Measurements from ENCODE around the gene FBXL16.

The FBXL16 gene

GRCh38 chr16:660132-660458, 45.5 kb downstream of the FBXL16 start:
- no peak for DNase-seq

DNA sequence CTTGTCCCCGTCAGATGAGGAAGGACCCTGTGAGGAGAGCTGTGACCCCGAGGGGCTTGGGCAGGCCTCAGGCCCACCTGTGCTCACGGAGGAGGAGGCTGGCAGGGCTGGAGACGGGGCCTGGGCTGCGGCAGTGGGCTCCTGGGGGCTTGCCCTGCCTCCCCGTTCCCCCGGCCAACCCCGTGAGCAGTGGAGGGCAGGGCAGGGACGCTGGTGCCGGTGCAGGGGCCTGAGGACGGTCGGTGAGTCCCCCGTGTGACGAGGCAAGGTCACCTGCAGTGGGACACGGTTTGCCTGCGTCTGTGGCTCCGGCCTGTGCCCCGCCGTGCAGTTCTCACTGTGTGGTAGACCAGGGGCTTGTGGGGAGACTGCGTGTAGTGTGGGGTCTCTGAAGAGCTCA, 46.0 kb downstream of the FBXL16 start:
- no peak for DNase-seq

- DNase-seq, result no peak
Measured at GRCh38 chr16:658679-659571, 46.7 kb downstream of the FBXL16 start.

DNA sequence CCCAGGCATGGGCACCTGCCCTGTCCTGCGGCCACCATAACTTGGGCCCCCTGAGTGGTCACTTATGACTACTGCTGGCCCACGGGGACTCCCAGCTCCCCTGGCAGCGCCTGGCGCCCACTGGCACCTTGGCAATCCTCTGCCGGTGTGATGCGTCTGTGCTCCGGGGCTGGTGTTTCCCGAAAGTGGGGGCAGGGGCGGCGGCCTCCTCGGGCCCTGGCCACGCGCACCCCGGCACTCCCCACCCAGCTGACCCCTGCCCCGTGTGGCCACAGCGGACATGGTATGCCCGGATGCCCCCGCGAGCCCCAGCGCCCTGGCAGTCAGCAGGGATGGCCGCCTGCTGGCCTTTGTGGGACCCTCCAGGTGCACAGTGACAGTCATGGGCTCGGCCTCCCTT, 48.1 kb downstream of the FBXL16 start:
- DNase-seq, result no peak

- no peak for DNase-seq
Measured at GRCh38 chr16:654034-654433, 51.6 kb downstream of the FBXL16 start.

GRCh38 chr16:652454-653305, 52.9 kb downstream of the FBXL16 start:
- DNase-seq, result no peak

- no peak for DNase-seq
Measured at GRCh38 chr16:651844-652243, 53.8 kb downstream of the FBXL16 start.

DNA sequence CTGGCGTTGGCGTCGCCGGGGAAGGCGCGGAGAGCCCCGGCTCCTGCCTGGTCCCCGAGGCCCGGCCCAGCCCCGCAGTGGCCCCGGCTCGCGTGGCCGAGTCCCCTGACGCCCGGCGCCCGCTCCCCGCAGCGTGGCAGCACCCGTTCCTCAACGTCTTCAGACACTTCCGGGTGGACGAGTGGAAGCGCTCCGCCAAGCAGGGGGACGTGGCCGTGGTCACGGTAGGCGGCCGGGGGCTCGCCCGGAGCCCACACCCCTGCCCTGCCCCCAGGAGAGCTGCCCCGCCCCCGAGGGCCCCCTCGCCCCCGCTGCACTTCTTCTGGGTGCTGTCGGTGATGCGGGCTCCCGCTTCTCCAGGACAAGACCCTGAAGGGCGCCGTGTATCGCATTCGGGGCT, 56.0 kb downstream of the FBXL16 start:
- no peak for DNase-seq

DNA sequence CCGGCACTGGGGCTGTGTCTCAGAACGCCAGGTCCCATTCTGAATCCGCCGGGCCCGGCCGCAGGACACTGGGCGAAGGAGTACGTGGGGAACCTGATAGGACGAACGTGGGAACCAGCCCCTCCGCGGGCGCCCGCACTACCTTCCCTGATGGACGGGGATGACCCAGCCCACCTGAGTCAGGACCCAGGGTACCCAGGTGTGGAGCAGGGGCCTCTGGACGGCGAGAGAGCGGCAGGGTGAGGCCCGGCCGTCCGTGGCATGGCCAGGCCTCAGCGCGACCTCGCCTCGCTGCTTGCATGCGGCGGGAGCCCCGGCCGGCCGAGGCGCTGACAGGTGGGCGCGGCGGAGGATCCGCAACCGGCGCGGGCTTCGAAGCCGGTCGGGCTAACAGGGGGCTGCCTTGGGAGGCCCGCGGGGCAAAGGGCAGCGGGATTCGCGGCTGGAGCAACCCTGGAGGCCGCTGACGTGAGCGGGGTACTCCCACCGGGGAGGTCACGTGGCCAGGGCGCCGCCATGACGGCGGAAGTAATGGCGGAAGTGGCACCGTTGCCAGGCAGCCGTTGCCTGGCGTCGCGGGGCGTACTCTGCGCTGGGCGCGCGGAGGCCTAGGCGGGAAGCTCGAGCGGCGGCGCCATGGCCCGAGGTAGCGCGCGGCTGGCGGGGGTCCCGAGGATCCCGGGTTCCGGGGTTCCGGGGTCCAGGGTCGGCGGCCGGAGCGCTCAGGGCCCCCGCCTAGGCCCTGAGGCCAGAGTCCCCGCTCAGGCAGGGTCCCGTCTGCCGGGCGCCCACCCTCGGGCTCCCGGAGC, 56.6 kb downstream of the FBXL16 start, which contains the start of gene WDR90:
TSS of gene WDR90 (plus strand) at position 585 of the 809 bp plus-strand sequence. CDS start at position 637, 52 bp downstream.
- DNase-seq, result peak; percentile 80 to 91

DNA sequence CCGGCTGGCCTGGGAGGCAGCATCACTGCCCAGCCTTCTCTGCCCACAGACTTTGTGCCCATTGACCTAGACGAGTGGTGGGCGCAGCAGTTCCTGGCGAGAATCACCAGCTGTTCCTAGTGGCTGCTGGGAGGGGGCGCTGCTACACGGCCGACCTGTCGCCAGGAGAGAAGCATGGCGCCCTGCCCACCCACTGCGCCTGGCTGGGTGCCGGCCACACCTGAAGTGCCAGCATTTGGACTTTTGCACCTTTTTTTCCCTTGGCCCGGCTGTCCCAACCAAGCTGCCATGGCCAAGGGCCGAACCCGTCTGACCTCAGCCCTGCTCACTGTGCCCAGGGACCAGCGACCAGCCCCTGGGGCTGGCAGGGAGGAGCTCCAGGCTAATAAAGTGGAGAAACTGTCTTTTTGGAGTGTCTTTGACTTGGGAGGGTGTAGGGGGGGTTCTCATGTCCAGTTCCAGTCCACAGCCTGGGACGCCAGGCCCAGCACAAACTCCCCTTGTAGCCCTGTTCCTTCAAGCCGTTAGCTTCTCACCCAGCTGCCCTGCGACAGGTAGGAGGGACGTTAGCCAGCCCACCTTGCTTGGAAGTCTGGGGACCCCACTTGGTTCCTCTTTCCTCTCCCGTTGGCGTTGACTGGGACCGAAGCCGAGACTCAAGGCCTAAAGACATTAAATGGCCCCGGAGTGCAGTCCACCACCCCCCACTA, 57.4 kb downstream of the FBXL16 start:
- DNase-seq, result peak in 1 of 2 donors; percentile 12

DNA sequence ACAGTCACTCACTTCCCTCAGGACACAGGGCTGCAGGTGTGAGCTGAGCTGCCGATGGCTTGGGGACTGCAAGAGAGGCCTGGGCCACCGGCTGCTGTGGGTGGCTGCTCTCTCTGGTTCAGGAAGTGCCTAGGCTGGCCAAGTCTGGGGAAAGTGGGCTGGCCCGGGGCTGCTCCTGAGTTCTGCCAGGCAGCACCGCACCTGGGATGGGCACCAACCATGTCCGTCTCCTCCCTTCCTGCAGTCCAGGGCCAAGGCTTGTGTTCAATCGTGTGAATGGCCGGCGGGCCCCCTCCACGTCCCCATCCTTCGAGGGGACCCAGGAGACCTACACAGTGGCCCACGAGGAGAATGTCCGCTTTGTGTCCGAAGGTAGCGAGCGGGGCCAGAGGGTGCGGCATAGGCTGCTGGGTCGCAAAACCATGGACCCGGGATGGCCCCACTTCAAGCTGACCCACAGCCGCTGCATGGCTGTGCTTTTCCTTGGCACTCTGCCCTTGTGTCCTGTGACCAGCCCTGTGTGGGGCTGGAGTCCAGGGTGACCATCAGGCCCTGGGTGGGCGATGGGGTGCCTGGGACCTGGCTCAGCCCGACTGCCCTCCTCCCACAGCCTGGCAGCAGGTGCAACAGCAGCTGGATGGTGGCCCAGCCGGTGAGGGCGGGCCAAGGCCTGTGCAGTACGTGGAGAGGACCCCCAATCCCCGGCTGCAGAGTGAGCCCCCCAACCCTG, 58.3 kb downstream of the FBXL16 start:
- DNase-seq, result peak in 1 of 2 donors; percentile 14

GRCh38 chr16:646679-647172, 58.9 kb downstream of the FBXL16 start:
- DNase-seq, result no peak

DNA sequence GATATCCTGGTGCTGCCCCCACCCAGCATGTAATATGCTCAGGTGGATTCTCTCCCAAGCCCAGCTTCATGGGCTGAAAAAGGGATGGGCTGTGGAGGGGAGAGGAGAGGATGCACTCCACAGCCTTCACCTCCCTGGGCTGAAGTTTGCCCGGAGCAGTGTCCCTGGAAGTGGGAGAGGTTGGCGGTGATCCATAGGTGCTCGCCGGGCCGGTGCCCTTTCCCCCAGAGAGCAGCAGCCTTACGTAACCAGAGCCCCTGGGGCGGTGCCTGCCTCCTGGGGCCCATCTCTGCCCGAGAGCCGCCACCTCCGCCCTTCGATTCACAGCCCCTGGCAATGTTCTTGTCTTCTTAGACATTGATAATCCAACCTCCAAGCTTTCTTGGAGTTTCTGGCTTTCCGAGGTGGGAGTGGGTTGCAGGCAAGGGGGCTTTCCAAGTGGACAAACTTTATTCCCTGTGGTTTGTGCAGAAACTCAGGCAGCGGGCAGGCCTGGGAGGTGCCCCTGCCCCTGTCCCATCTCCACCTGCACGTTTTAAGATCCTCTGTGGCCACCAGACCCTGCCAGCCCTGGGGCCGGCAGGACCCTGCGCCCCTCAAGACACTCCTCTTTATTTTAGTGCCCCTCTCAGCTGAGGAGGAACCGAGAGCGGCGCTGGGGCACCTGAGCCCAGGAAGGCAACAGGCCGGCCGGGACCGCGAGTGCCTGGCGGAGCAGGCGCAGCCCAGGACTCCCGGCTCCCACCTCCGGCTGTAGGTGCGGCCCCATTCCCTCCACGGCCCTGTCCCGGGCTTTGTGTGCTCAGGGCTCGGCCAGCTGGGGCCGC, 59.5 kb downstream of the FBXL16 start:
- DNase-seq, result no peak

DNA sequence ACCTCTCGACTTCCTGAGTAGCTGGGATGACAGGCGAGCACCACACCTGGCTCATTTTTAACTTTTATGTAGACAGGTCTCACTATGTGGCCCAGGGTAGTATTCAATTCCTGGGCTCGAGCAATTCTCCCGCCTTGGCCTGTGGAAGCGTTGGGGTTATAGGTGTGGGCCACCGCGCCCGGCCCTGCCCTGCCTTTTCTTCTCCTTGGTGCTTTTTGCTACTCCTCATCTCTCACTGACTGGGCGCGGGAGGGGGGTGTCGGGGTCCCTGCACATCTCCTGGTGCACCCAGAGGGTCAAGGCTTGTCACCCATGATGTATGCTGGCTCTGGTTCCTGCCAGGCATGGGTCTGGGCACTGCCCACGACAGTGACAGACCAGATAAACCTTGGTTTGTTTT, 61.0 kb downstream of the FBXL16 start:
- DNase-seq, result no peak

DNA sequence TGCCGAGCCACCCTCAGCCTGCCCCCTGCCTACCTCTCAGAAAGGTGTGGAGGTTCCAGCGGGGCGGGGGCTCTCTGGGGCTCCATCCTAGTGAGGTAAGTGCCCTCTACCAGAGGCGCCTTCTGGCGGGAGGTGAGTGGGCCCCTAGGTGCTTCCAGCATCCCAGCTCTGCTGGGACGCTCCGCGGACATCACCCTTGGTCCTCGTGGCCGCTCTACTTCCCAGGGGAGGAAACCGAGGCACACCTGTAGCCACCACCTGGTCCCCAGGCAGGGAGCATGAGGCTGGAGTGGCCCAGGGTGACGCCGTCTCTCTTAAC, 62.6 kb downstream of the FBXL16 start:
- DNase-seq, result no peak

All from hippocampal formation (tissue), 2 donors.